NCI-H510A treated with DMSO at 0.1 percent for 48 hours (cell line): ENCODE data around the gene COMMD7.

Source experiments
- DNase-seq: peaks from one replicate; lab custom pipeline; 2025; lab: John Stamatoyannopoulos, UW

COMMD7 gene

DNA sequence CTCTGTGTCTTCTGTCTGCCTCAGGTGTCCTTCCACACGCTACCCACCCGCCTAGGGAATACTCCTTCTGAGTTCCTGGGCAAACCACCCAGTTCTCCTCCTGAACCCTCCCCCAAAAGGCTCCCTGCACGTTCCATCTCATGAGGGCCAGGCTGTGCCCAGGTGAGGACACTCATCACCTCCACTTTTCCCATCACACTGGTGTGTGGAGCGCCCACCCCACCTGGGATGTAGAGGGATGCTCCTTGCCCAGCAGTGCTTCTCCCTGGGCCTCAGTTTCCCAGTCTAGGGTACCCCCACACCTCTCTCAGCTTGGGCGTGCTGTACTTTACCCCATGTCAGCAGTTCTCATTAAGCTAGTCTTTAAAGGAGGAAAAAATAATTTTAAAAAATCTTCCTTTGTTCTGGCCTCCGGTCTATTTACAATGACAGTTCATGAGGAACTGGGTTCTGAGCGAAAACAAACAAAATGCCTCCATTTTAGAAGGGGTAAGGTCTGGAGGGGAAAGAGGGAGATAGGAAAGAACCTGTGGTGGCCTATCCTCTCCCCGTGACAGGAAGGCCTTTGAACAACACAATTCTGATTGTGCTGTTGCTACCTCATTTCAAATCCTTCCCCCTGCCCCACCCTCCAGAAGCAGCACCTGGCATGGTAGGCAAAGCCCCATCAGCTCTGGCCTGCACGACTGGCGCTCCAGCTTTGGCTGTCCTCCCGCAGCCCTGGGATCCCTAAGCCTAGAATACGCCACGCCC, 67.9 kb downstream of the COMMD7 start:
- peak; percentile 74 for DNase-seq

DNA sequence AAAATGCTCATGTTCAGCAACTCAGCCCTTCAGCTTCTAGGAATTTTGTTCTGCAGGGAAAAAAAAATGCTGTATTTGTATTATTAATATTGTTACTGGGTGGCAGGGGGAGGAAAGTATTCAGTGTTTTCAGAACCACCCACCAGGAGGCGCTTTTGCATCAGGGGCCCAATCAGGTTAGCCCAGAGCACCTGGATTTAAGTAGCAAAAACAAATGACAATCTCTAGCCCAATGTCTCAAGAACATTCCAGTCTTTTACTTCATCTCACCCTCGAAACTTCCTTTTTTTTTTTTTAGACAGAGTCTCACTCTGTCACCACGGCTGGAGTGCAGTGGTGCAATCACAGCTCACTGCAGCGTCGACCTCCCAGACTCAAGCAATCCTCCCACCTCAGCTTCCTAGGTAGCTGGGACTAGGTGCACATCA, 68.9 kb downstream of the COMMD7 start:
- peak; percentile 80 for DNase-seq

DNA sequence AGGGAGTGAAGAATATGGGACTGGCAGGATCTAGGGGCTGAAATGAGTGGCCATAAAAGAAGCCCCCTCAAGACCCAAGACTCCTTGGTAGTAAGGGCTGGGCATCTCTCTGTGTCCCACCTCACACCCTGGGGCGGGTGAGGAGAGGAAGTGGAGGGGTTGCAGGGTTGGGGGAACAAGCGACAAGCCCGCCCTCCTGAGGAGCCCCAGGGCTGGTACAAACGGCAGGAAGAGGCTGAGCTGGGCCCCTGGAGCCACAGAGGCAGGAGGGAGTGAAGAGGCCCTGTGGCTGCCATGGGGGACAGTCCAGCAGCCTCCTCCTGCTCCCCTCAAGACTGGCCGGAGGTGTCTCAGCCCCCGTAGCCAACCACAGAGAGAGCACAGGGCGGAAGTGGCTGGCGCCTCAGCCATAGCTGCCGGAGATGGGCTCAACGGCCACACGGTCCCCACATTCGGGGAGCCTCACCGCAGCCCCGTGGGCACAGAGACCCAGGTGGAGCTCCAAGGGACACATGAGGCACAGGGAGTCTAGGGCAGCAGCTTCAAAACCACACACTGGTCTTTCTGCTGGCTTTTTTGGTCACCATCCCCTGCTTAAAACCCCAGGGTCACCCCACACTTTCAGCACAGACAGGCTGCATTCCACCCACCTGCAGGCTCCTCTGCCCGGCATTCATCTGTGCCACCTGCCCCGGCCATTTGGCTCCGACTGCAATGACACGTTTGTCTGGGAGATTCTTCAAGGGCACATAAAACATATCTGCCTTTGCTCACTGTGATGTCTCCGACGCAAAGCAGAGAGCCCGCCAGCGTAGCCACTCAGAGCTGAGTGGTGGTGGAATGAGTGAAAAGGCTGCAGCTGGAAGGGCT, 70.0 kb downstream of the COMMD7 start:
- peak; percentile 49 for DNase-seq

DNA sequence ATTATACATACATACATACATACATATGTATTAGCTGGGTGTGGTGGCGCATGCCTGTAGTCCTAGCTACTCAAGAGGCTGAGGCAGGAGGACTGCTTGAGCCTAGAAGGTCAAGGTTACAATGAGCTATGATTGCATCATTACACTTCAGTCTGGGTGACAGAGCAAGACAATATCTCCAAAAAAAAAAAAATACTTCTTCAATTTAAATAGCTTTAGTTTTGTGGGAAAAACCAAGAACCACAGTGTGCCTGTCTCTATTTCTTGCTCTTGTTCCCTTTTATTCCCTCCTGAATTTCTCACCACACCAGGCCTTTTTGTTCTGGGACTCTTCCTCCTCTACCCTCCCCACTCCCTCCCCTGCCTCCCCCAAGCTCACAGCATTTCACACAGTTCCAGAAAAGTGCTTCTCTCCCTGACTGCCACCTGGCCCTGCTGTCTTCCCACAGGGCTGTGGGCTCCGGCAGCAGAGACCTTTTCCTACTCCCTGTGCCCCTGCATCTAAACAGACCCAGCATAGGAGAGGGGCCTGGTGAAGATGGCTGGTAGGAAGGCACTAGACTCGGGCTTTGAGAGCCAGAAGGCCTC, 70.8 kb downstream of the COMMD7 start:
- peak; percentile 37 for DNase-seq

DNA sequence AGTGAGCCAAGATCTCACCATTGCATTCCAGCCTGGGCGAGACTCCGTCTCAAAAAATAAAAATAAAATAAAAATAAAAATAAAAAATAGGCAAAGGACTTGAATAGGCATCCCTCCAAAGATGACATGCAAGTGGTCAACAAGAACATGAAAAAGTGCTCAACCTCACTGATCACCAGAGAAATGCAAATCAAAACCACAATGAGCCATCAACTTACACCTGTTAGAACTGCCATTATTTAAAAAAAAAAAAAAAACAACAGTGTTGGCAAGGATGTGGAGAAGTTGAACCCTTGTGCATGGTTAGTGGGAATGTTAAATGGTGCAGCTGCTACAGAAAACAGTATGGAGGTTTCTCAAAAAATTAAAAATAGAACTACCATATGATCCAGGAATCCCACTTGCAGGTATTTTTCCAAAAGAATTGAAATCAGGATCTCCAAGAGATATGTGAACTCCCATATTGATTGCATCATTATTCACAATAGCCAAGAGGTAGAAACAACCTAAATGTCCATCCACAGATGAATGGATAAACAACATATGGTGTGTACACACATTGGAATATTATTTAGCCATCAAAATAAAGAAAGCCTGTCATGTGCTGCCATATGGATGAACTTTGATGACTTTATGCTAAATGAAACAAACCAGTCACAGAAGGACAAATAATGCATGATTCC, 72.4 kb downstream of the COMMD7 start:
- no peak for DNase-seq

DNA sequence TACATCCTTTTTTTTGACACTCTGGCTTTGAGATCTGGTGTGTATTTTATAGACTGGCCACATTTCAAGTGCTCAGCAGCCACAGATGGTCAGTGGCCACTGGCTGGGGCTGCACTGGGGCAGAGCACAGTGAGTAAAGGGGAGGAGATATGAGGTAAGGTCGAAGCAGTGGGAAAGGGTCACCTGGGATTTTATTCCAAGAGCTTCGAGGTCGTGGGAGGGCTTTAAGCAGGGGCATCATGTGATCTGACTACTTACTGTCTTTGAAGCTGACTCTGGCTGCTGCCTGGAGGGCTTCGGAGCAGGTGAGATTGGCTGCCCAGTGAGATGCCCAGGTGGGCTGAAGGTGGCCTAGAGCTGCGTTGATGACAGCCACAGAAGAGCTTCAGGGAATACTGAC, 76.2 kb downstream of the COMMD7 start:
- no peak for DNase-seq

DNA sequence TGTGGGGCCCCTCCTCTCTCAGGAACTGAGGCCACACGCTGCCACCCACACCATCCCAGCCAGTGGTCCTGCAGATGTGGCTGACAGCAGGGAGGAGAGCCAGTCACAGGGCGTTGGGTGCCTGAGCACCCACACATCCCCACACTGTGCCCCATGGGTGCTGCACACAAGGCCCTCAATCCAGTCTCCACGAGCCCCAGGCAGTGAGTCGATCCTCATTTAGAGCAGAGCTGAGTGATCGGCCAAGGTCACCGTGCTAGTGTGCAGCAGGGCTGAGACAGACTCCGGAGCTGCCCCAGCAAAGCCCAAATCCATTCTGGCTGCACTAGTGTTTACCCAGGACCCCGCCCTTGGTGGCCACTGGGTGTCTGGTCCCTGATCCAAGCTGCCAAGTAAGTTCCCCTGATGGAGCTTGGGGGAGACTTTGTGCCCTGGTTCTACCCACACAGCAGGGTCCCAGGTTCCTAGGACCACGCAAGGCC, 78.5 kb downstream of the COMMD7 start:
- no peak for DNase-seq

DNA sequence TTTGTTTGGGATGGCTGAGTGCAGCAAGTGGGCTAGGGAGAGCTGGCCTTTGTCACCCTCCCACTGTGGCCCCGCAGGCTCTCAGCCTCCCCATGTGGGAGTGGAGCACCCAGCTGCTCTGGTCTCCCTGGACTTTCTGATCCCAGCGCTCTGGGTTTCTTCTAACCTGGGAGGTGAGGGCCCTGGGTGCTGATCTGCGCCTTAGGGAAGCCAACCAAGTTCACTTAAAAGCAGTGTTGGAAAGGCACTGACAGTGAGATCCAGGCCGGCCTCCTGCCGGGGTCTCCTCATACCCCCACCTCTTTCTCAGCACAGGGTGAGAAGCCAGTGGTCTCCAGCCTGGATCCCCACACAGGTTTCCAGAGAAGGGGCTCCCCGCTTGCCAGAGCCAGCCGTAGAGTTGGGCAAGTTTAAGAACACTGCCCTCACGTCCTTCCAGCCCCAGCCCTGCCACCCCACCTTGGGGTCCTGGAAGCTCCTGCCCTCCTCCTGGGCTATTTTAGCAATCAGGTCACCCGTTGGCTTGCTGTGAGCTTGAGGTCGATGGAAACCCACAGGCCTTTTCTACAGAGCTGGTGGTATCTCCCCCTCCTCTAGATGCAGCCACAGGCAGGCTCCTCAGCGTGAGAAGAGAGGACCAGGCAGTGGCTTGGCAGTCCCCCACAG, 79.1 kb downstream of the COMMD7 start:
- no peak for DNase-seq

DNA sequence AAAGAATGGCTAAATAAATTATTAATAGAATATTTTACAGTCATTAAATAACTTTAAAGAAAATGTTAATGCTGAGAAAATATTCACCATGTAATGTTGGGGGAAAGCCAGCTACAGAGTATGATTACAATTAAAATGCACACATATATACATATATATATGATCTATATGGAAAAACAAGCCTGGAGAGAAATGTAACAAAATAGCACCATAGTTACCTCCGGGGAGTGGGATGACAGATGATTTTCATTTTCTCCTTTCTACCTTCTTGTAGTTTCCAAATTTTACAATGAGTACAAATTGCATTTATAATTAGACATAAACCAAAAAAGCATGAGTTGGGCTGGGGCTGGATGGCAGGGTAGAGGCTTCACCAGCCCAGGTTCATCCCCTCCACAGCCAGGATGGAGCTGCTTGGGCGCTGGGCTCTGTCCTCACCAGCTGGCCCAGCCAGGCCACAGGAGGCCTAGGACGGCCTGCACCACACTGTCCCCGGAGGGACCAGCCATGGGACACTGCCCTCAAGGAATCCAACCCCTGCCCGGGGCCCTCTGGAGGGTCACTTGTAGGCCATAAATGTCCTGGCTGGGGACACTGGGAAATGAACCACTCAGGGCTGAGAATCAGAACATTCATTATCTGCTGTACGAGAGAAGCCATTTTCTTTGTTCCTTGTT, 79.8 kb downstream of the COMMD7 start:
- no peak for DNase-seq

DNA sequence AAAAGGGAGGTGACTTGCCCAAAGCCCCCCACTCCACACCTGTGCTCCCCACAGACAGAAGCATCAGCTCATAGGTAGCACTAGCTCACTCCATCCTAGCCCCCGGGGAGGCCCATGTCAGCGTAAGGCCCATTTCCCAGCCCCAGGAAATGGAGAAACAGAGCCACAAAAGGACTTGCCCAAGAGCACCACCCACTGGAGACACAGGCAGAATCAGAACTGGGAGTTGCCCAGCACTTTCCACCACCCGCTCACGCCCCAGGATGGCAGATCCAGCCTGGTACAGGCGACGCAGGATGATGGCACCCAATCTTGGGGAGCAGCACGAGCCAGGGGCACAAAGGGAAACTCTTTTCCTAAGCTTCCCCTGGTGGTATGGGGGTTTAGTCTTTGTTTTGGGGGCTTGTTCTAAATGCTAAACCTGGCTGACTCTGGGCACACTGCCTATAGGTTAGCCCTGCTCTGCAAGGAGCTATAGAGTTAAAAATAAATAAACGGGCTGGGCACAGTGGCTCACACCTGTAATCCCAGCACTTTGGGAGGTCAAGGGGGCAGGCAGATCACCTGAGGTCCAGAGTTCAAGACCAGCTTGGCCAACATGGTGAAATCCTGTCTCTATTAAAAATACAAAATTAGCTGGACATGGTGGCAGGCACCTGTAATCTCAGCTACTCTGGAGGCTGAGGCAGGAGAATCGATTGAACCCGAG, 81.3 kb downstream of the COMMD7 start:
- no peak for DNase-seq

DNA sequence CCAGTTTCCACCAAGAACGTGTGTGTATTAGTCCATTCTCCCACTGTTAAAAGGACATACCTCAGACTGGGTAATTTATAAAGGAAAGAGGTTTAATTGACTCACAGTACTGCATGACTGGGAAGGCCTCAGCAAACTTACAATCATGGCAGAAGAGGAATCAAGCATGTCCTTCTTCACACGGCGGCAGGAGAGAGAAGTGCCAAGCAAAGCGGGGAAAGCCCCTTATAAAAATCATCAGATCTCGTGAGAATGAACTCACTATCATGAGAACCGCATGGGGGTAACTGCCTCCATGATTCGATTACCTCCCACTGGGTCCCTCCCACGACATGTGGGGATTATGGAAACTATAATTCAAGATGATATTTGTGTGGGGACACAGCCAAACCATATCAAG, 82.6 kb downstream of the COMMD7 start:
- DNase-seq = no peak

DNA sequence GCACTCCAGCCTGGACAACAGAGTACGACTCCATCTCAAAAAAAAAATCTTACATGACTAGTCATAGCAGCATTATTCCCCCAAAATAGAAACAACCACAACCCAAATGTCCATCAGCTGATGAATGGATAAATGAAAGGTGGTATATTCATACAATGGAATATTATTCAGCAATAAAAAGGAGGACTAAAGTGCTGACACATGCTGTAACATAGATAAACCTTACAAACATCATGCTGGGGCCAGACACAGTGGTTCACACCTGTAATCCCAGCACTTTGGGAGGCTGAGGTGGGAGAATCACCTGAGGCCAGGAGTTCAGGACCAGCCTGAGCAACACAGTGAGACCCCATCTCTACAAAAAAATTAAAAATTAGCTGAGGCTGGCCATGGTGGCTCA, 86.4 kb downstream of the COMMD7 start:
- no peak for DNase-seq

DNA sequence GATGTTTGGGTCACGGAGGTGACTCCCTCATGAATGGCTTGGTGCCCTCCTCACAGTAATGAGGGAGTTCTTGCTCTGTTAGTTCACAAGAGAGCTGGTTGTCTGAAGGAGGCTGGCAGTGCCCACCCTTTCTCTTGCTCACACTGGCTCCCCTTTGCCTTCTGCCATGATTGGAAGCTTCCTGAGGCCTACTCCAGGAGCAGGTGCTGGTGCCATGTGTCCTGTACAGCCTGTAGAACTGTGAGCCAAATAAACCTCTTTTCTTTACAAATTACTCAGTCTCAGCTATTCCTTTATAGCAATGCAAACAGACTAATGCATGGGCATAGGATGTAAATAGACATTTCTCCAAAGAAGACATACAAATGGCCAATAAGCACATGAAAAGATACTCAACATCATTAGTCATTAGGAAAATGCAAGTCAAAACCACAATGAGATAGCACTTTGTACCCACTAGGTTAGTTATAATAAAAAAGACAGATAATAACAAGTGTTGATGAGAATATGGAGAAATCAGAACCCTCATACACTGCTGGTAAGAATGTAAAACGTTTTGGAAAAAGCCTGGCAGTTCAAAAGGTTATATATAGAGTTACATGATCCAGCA, 87.3 kb downstream of the COMMD7 start:
- DNase-seq = no peak

DNA sequence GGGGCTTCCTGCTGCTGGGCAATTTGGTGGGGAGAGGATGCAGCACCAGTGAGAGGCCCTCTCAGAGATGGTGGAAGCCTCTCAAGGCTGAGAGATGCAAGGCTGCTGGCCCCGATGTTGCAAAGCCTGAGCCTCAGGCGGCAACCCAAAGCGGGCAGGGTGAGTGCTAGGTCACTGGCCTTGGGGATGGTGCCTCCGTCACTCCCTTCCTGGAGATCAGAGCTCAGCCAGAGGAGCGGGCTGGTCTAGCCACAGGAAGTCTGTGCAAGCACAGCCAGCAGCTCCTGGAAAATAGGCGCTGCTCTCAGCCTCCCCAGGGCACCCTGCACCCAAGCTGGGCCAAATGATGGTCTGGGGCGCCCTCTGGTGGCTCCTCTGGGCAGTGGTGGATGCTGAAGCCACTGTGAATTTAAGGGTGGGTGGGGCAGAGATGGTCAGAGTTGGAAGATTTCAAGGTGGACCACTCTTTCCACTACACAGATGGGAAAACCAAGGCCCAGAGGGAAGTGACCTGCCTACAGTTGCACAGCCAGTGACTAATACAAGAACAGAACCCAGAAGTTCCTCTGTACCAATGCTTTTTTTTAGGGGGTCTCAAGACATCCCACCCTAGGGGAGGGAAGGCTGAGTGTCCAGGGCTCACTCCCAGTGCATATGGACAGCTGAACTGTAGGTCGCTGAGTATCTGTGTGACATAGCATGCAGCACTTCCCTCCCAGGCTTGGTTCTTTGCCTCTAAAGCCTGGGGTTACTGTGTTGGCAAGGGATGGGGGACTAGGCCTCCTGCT, 90.3 kb downstream of the COMMD7 start:
- DNase-seq = peak; percentile 84
